ENCODE results near the gene RAB40B.

The RAB40B gene

GRCh38 chr17:82648165-82648668 is 50.3 kb downstream of the RAB40B start, which contains the start of gene WDR45B (continued):
- TF ChIP-seq ZBTB26 (tag by site-specific recombination; optimal IDR thresholded peaks at IDR 0.05) (peak; percentile 94), OSR2 (tag by site-specific recombination; IDR thresholded peaks at IDR 0.05) (no peak), ZSCAN5A (tag by site-specific recombination; IDR thresholded peaks at IDR 0.05) (peak; percentile 79), GLIS1 (tag by site-specific recombination; IDR thresholded peaks at IDR 0.05) (no peak), ZNF747 (tag by site-specific recombination; IDR thresholded peaks at IDR 0.05) (no peak), ZNF214 (tag by site-specific recombination; IDR thresholded peaks at IDR 0.05; ENCODE audit: borderline replicate concordance) (no peak), ZNF596 (tag by site-specific recombination; IDR thresholded peaks at IDR 0.05) (no peak), ZNF660 (tag by site-specific recombination; IDR thresholded peaks at IDR 0.05) (peak; percentile 84; the same call in 1 of the 2 replicates), ZBTB21 (tag by site-specific recombination; IDR thresholded peaks at IDR 0.05) (no peak), ZNF548 (tag by site-specific recombination; IDR thresholded peaks at IDR 0.05) (no peak), ZNF707 (tag by site-specific recombination; IDR thresholded peaks at IDR 0.05) (no peak), RBAK (tag by site-specific recombination; IDR thresholded peaks at IDR 0.05) (no peak), ZNF785 (tag by site-specific recombination; IDR thresholded peaks at IDR 0.05) (0 out of 2 replicates have a peak, but pooled peaks have one; percentile 49), ZNF311 (tag by site-specific recombination; IDR thresholded peaks at IDR 0.05; ENCODE audit: borderline replicate concordance) (no peak), ZNF404 (tag by site-specific recombination; IDR thresholded peaks at IDR 0.05) (no peak), ZNF837 (tag by site-specific recombination; IDR thresholded peaks at IDR 0.05) (no peak), TCF7L2 (IDR thresholded peaks at IDR 0.05; ENCODE audit: borderline replicate concordance, low read depth, low read length) (no peak), KLF10 (tag by site-specific recombination; IDR thresholded peaks at IDR 0.05) (peak; percentile 47; the same call in 1 of the 2 replicates), ZBTB48 (tag by site-specific recombination; IDR thresholded peaks at IDR 0.05) (peak; percentile 85), ZNF112 (tag by site-specific recombination; IDR thresholded peaks at IDR 0.05) (no peak), ZNF777 (tag by site-specific recombination; IDR thresholded peaks at IDR 0.05; ENCODE audit: borderline replicate concordance) (0 out of 2 replicates have a peak, but pooled peaks have one; percentile 44), ZIC2 (tag by site-specific recombination; IDR thresholded peaks at IDR 0.05) (peak; percentile 38), GLI4 (tag by site-specific recombination; IDR thresholded peaks at IDR 0.05) (0 out of 2 replicates have a peak, but pooled peaks have one; percentile 19), FEZF1 (tag by site-specific recombination; IDR thresholded peaks at IDR 0.05) (no peak), PBX3 (CRISPR knock-in tag; IDR thresholded peaks at IDR 0.05) (no peak; the same call in 1 of the 2 replicates), ZNF248 (tag by site-specific recombination; IDR thresholded peaks at IDR 0.05) (no peak), ZNF18 (tag by site-specific recombination; IDR thresholded peaks at IDR 0.05) (no peak), ZNF23 (tag by site-specific recombination; IDR thresholded peaks at IDR 0.05; ENCODE audit: borderline replicate concordance) (no peak), SP7 (tag by site-specific recombination; IDR thresholded peaks at IDR 0.05) (peak; percentile 53), SP2 (tag by site-specific recombination; IDR thresholded peaks at IDR 0.05) (peak; percentile 57), ZBTB8A (tag by site-specific recombination; IDR thresholded peaks at IDR 0.05) (no peak), ZNF341 (tag by site-specific recombination; IDR thresholded peaks at IDR 0.05; ENCODE audit: low read depth) (no peak), GFI1B (tag by site-specific recombination; IDR thresholded peaks at IDR 0.05) (no peak), WT1 (tag by site-specific recombination; IDR thresholded peaks at IDR 0.05) (no peak), ZNF292 (tag by site-specific recombination; IDR thresholded peaks at IDR 0.05; ENCODE audit: borderline replicate concordance, low read depth) (no peak), ZNF239 (tag by site-specific recombination; IDR thresholded peaks at IDR 0.05) (no peak), ZNF48 (tag by site-specific recombination; IDR thresholded peaks at IDR 0.05) (no peak)
- TF ChIP-seq, protein P1, sequence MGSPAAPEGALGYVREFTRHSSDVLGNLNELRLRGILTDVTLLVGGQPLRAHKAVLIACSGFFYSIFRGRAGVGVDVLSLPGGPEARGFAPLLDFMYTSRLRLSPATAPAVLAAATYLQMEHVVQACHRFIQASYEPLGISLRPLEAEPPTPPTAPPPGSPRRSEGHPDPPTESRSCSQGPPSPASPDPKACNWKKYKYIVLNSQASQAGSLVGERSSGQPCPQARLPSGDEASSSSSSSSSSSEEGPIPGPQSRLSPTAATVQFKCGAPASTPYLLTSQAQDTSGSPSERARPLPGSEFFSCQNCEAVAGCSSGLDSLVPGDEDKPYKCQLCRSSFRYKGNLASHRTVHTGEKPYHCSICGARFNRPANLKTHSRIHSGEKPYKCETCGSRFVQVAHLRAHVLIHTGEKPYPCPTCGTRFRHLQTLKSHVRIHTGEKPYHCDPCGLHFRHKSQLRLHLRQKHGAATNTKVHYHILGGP (tag by site-specific recombination; IDR thresholded peaks at IDR 0.05) = no peak
